Measurements from ENCODE around the gene TIMM13. TPM values are rescaled to one million over a fixed set of nuclear protein-coding genes. Genes with fewer than 3 reads are reported as not detected.
A peak's percentile ranks its signal among the peaks of the same experiment; 100 is the strongest.
"Not testable (repeated sequence)": the region's sequence is repeated elsewhere in the genome, so short reads cannot be mapped to it uniquely, and the experiment has no call there.

TIMM13 gene
- total RNA-seq (2014; rRNA removed; shearing (Covaris generic); ENCODE audit: low replicate concordance): 17.2 and 34.5 TPM in 2 replicates

- peak within 1 kb of the TSS; percentile 95 for H3K4me3 ChIP-seq
- DNase-seq: peak; percentile 90
- no peaks in the 10 kb centered on the region for H3K27me3 ChIP-seq
- peaks cover 18% of the 10 kb centered on the region for H3K36me3 ChIP-seq
- H3K9me3 ChIP-seq: no peaks in the 10 kb centered on the region
Measured at GRCh38 chr19:2427429-2428320, at the start of gene TIMM13. Gene TIMM13 (minus strand): TSS chr19:2427586. CDS start chr19:2427533, 53 bp downstream.

- H3K4me3 ChIP-seq: peak overlapping the region; percentile 99
- DNase-seq: peak; percentile 88
- H3K27me3 ChIP-seq: no peaks in the 10 kb centered on the region
- H3K36me3 ChIP-seq: peaks cover 19% of the 10 kb centered on the region
- no peaks in the 10 kb centered on the region for H3K9me3 ChIP-seq
Measured at GRCh38 chr19:2476451-2477140, 49.2 kb upstream of the TIMM13 start.

- DNase-seq: peak; percentile 95
- peaks cover 19% of the 10 kb centered on the region for H3K36me3 ChIP-seq
- H3K4me3 ChIP-seq: peak within 1 kb of the TSS; percentile 99
- H3K9me3 ChIP-seq: no peaks in the 10 kb centered on the region
- no peaks in the 10 kb centered on the region for H3K27me3 ChIP-seq
Measured at GRCh38 chr19:2475702-2476450, 48.5 kb upstream of the TIMM13 start, which contains the start of gene GADD45B. Gene GADD45B (plus strand): TSS chr19:2476127. CDS start chr19:2476359, 232 bp downstream.

GRCh38 chr19:2475018-2475701 lies 47.8 kb upstream of the TIMM13 start:
- DNase-seq: peak; percentile 63
- Histone ChIP-seq H3K27me3 (no peaks in the 10 kb centered on the region), H3K4me3 (peak overlapping the region; percentile 99), H3K36me3 (peaks cover 19% of the 10 kb centered on the region), H3K9me3 (no peaks in the 10 kb centered on the region)

- Histone ChIP-seq H3K9me3 (no peaks in the 10 kb centered on the region), H3K4me3 (peak overlapping the region; percentile 99), H3K36me3 (peaks cover 19% of the 10 kb centered on the region), H3K27me3 (no peaks in the 10 kb centered on the region)
- peak; percentile 88 for DNase-seq
Measured at GRCh38 chr19:2474232-2475017, 47.0 kb upstream of the TIMM13 start.

- H3K36me3 ChIP-seq: not testable (repeated sequence)
Measured at GRCh38 chr19:2469915-2470200, 42.5 kb upstream of the TIMM13 start.

GRCh38 chr19:2469102-2469914 lies 41.9 kb upstream of the TIMM13 start:
- peak; percentile 19 for DNase-seq

More at GRCh38 chr19:2469915-2470200, 42.5 kb upstream of the TIMM13 start:
- not testable (repeated sequence) for H3K27me3 ChIP-seq, H3K9me3 ChIP-seq, DNase-seq, H3K4me3 ChIP-seq

DNA sequence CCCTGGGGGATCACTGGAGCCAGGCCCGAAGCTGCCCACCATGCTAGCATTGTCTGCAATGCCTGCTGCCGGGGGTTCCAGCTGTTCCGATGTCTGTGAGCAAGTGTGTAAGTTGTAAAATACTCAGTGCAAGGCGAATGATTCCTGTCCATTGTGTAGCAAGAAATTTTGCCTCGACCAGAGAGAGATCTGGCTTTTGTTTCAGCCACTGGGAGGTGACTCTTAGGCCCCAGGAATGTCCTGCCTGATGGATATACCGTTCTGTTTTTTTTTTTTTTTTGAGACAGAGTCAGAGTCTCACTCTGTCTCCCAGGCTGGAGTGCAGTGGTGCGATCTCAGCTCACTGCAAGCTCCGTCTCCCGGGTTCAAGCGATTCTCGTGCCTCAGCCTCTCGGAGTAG lies 41.2 kb upstream of the TIMM13 start:
- no peak for DNase-seq
- no peaks in the 10 kb centered on the region for H3K9me3 ChIP-seq
- H3K36me3 ChIP-seq: no peaks in the 10 kb centered on the region
- no peak overlapping the region for H3K4me3 ChIP-seq
- H3K27me3 ChIP-seq: no peaks in the 10 kb centered on the region

More at GRCh38 chr19:2469102-2469914, 41.9 kb upstream of the TIMM13 start:
- Histone ChIP-seq H3K9me3 (no peaks in the 10 kb centered on the region), H3K27me3 (no peaks in the 10 kb centered on the region), H3K36me3 (no peaks in the 10 kb centered on the region), H3K4me3 (no peak overlapping the region)

DNA sequence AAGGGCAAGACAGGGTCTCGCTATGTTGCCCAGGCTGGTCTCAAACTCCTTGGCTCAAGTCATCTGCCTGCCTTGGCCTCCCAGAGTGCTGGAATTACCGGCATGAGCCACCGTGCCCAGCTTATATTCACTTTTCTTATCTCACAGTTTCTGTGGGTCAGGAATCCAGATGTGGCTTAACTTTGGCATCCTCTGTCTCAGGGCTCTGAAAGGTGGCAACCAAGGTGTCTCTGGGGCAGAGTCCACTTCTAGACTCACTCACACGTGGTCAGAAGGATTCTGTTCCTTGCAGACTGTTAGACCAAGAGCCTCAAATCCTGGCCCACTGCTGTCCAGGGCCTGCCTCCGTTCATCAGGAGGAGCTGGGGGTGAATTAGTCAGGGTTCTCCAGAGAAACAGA lies 37.0 kb upstream of the TIMM13 start:
- DNase-seq: no peak
- no peaks in the 10 kb centered on the region for H3K9me3 ChIP-seq
- no peaks in the 10 kb centered on the region for H3K36me3 ChIP-seq
- H3K27me3 ChIP-seq: no peaks in the 10 kb centered on the region
- H3K4me3 ChIP-seq: no peak overlapping the region

GRCh38 chr19:2463694-2464093 lies 36.3 kb upstream of the TIMM13 start:
- H3K27me3 ChIP-seq, H3K4me3 ChIP-seq, H3K36me3 ChIP-seq, DNase-seq, H3K9me3 ChIP-seq: not testable (repeated sequence)

- DNase-seq: peak; percentile 93
- no peaks in the 10 kb centered on the region for H3K9me3 ChIP-seq
- peak overlapping the region; percentile 63 for H3K4me3 ChIP-seq
- H3K36me3 ChIP-seq: no peaks in the 10 kb centered on the region
- no peaks in the 10 kb centered on the region for H3K27me3 ChIP-seq
Measured at GRCh38 chr19:2462635-2463421, 35.4 kb upstream of the TIMM13 start.

GRCh38 chr19:2461751-2462634 lies 34.6 kb upstream of the TIMM13 start:
- Histone ChIP-seq H3K36me3 (peaks cover 2% of the 10 kb centered on the region; the same call in 1 of the 2 replicates), H3K4me3 (peak overlapping the region; percentile 63), H3K9me3 (no peaks in the 10 kb centered on the region), H3K27me3 (no peaks in the 10 kb centered on the region)
- DNase-seq: peak; percentile 84

DNA sequence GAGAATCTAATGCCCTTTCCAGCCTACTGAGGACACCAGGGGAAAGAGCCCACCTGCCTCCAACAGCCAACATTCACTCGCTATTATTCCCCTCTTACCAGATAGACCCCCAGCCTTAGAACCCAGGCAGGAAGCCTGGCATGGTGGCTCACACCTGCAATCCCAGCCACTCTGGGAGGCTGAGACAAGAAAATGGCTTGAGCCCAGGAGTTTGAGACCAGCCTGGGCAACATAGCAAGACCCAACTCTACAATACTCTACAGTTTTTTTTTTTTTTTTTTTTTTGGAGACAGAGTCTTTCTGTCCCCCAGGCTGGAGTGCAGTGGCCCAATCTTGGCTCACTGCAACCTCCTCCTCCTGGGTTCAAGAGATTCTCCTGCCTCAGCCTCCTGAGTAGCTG lies 32.9 kb upstream of the TIMM13 start:
- DNase-seq: no peak
- Histone ChIP-seq H3K36me3 (peaks cover 2% of the 10 kb centered on the region; the same call in 1 of the 2 replicates), H3K9me3 (no peaks in the 10 kb centered on the region), H3K27me3 (no peaks in the 10 kb centered on the region), H3K4me3 (no peak overlapping the region)

Data from MG63 (cell line).